H1 (cell line): ENCODE measurements around the gene EVA1C. TPM values are rescaled to one million over a fixed set of nuclear protein-coding genes. Genes with fewer than 3 reads are reported as not detected.
"Not testable (repeated sequence)": the region's sequence is repeated elsewhere in the genome, so short reads cannot be mapped to it uniquely, and the experiment has no call there.

Experiments used
- CTCF ChIA-PET: fragments of 300-600 bp; sonication (Branson Sonifier 250); formaldehyde crosslinking; loops from one replicate; lab custom pipeline; 2021; ENCODE audit not compliant: partially characterized antibody; lab: Charles Lee
- POLR2A ChIA-PET: fragments of 300-600 bp; sonication (Branson Sonifier 250); formaldehyde crosslinking; loops from one replicate; lab custom pipeline; 2021; ENCODE audit warnings: inconsistent platforms; ENCODE audit not compliant: partially characterized antibody; lab: Charles Lee
- DNase-seq, 2 experiments: peaks; one replicate each; pipeline versions ENCODE4 v3.0.0 to v3.0.0-alpha.2; 2010 to 2022; ENCODE audit warnings: low spot score in 2 of 2, low read depth in 1 of 2, mixed read lengths in 1 of 2
- FAIRE-seq: peaks from 2 replicates; lab custom pipeline; 2011; peaks lifted over from hg19 to GRCh38; lab: Jason Lieb, UNC
- H2AFZ ChIP-seq: 2 replicates; pipeline ENCODE4 v1.8.1; 2012; ENCODE audit warnings: low read length, inconsistent platforms
- H2AK5ac ChIP-seq: 2 replicates; pipeline ENCODE4 v1.6.1; 2013; ENCODE audit warnings: low read depth, low read length
- H2BK120ac ChIP-seq: replicated peaks from 2 replicates; pipeline ENCODE3; 2013; ENCODE audit warnings: low read depth, low read length, inconsistent platforms
- H2BK12ac ChIP-seq: 2 replicates; pipeline ENCODE4 v1.6.1; 2013; ENCODE audit warnings: low read depth, low read length
- H2BK15ac ChIP-seq: 2 replicates; pipeline ENCODE4 v1.6.1; 2013; ENCODE audit warnings: low read length
- H2BK20ac ChIP-seq: 2 replicates; pipeline ENCODE4 v1.6.1; 2013; ENCODE audit warnings: low read length
- H2BK5ac ChIP-seq: 2 replicates; pipeline ENCODE4 v1.6.1; 2013; ENCODE audit warnings: low read depth, low read length
- H3K14ac ChIP-seq: 2 replicates; pipeline ENCODE4 v1.6.1; 2013; ENCODE audit warnings: inconsistent platforms; ENCODE audit not compliant: insufficient read length
- H3K18ac ChIP-seq: 2 replicates; pipeline ENCODE4 v1.6.1; 2013; ENCODE audit warnings: low read length; ENCODE audit errors: extremely low read depth
- H3K23ac ChIP-seq: 2 replicates; pipeline ENCODE4 v1.6.1; 2013; ENCODE audit warnings: inconsistent platforms; ENCODE audit not compliant: insufficient read length
- H3K23me2 ChIP-seq: 2 replicates; pipeline ENCODE4 v1.6.1; 2013; ENCODE audit warnings: low read depth, low read length
- H3K27ac ChIP-seq: 2 replicates; pipeline ENCODE4 v1.6.1; 2011; ENCODE audit warnings: low read depth, low read length, inconsistent platforms
- H3K27me3 ChIP-seq, 4 experiments: replicated peaks in 1 of 4; 1 replicate in 1 of 4; 2 replicates in 3 of 4; pipeline versions ENCODE4 v1.6.1 to v1.8.1; 2011 to 2013; ENCODE audit warnings: low read length in 3 of 4, mild to moderate bottlenecking in 3 of 4, inconsistent platforms in 2 of 4, mixed read lengths in 2 of 4, moderate library complexity in 1 of 4; ENCODE audit not compliant: control insufficient read depth in 3 of 4, insufficient read depth in 3 of 4; ENCODE audit errors: extremely low read depth in 1 of 4
- H3K36me3 ChIP-seq, 4 experiments: 2 replicates each; pipeline versions ENCODE4 v1.6.1 to v1.8.1; 2011 to 2013; ENCODE audit warnings: mild to moderate bottlenecking in 4 of 4, low read length in 3 of 4, moderate library complexity in 2 of 4, control low read depth in 1 of 4, inconsistent platforms in 1 of 4; ENCODE audit not compliant: insufficient read depth in 4 of 4, control insufficient read depth in 2 of 4
- H3K4ac ChIP-seq: replicated peaks from 2 replicates; pipeline ENCODE3; 2013; ENCODE audit warnings: low read length, low read depth, mixed read lengths, inconsistent platforms; ENCODE audit not compliant: insufficient read length
- H3K4me1 ChIP-seq, 4 experiments: replicated peaks in 1 of 4; 1 replicate in 1 of 4; 2 replicates in 3 of 4; pipeline versions ENCODE4 v1.6.1 to v1.8.1; 2011 to 2013; ENCODE audit warnings: low read length in 3 of 4, inconsistent platforms in 2 of 4, mixed read lengths in 1 of 4; ENCODE audit not compliant: insufficient read depth in 4 of 4, control insufficient read depth in 3 of 4
- H3K4me2 ChIP-seq, 2 experiments: 2 replicates each; pipeline versions ENCODE4 v1.6.1 to v1.8.1; 2011 to 2013; ENCODE audit warnings: low read depth in 2 of 2, low read length in 2 of 2, control low read depth in 1 of 2, inconsistent platforms in 1 of 2, mild to moderate bottlenecking in 1 of 2; ENCODE audit not compliant: insufficient read depth in 1 of 2
- H3K4me3 ChIP-seq, 4 experiments: fragments of 200-600, 300-600 bp in 1 of 4; sonication (generic), shearing (Covaris generic), sonication (Bioruptor Twin) in 1 of 4; 2 replicates each; pipeline versions ENCODE4 v1.5.1 to v1.8.1; 2011 to 2016; ENCODE audit warnings: low read length in 4 of 4, low read depth in 3 of 4, control low read depth in 2 of 4, inconsistent platforms in 2 of 4, mild to moderate bottlenecking in 2 of 4, mixed read lengths in 1 of 4, moderate library complexity in 1 of 4; ENCODE audit not compliant: insufficient read depth in 2 of 4; ENCODE audit errors: extremely low read depth in 1 of 4
- H3K56ac ChIP-seq: replicated peaks from 2 replicates; pipeline ENCODE3; 2013; ENCODE audit warnings: low read depth, mild to moderate bottlenecking, mixed read lengths, low read length, inconsistent platforms; ENCODE audit not compliant: insufficient read length
- H3K79me1 ChIP-seq: 2 replicates; pipeline ENCODE4 v1.6.1; 2013; ENCODE audit warnings: low read depth, low read length, control low read depth
- H3K79me2 ChIP-seq, 2 experiments: 2 replicates each; pipeline versions ENCODE4 v1.6.1 to v1.8.1; 2012 to 2013; ENCODE audit warnings: low read length in 2 of 2, mild to moderate bottlenecking in 2 of 2, inconsistent platforms in 1 of 2; ENCODE audit not compliant: insufficient read depth in 2 of 2, control insufficient read depth in 1 of 2
- H3K9ac ChIP-seq, 4 experiments: replicated peaks in 1 of 4; 1 replicate in 1 of 4; 2 replicates in 3 of 4; pipeline versions ENCODE4 v1.6.1 to v1.8.1; 2011 to 2013; ENCODE audit warnings: low read depth in 3 of 4, low read length in 3 of 4, control low read depth in 2 of 4, mild to moderate bottlenecking in 2 of 4, moderate library complexity in 2 of 4, inconsistent platforms in 1 of 4; ENCODE audit errors: extremely low read depth in 1 of 4
- H3K9me3 ChIP-seq, 2 experiments: 2 replicates each; pipeline versions ENCODE4 v1.6.1 to v1.8.1; 2012 to 2013; ENCODE audit warnings: mild to moderate bottlenecking in 2 of 2, moderate library complexity in 2 of 2, control low read depth in 1 of 2, inconsistent platforms in 1 of 2, low read depth in 1 of 2, low read length in 1 of 2, mixed read lengths in 1 of 2; ENCODE audit not compliant: insufficient read depth in 2 of 2
- H4K20me1 ChIP-seq, 2 experiments: replicated peaks in 1 of 2; 2 replicates each; pipeline versions ENCODE3 to v1.8.1; 2011 to 2013; ENCODE audit warnings: inconsistent platforms in 2 of 2, low read length in 2 of 2, mild to moderate bottlenecking in 1 of 2; ENCODE audit not compliant: insufficient read depth in 2 of 2, control insufficient read depth in 1 of 2
- H4K5ac ChIP-seq: 2 replicates; pipeline ENCODE4 v1.6.1; 2013; ENCODE audit warnings: low read length, low read depth, mixed read lengths, inconsistent platforms; ENCODE audit not compliant: insufficient read length
- H4K8ac ChIP-seq: 2 replicates; pipeline ENCODE4 v1.8.0; 2013; ENCODE audit warnings: mild to moderate bottlenecking, moderate library complexity, low read length, inconsistent platforms; ENCODE audit not compliant: insufficient read depth; ENCODE audit errors: extremely low read depth
- H4K91ac ChIP-seq: replicated peaks from 2 replicates; pipeline ENCODE3; 2013; ENCODE audit warnings: low read length, mixed read lengths, inconsistent platforms; ENCODE audit not compliant: insufficient read length
- BCL11A ChIP-seq, 2 experiments: IDR thresholded peaks; one replicate each; pipeline ENCODE4 v1.6.1; 2011; ENCODE audit warnings: low read depth in 2 of 2, low read length in 2 of 2, mild to moderate bottlenecking in 2 of 2
- WGBS, 2 experiments: shearing (Covaris generic) in 1 of 2; methylation state at CpG; one replicate each; pipeline versions ENCODE4 v1.1.6 to v1.1.7; 2013 to 2015; ENCODE audit warnings: low lambda C conversion rate in 2 of 2, mixed read lengths in 2 of 2, inconsistent platforms in 1 of 2, low coverage in 1 of 2, missing lambda C conversion rate in 1 of 2; ENCODE audit not compliant: insufficient replicate concordance in 2 of 2, insufficient coverage in 1 of 2, insufficient read length in 1 of 2; ENCODE audit errors: extremely low coverage in 1 of 2, missing lambda C conversion rate in 1 of 2; 5-methylcytosine and 5-hydroxymethylcytosine counted together
- polyA plus RNA-seq, 7 experiments: library from polyadenylated mRNA; depleted of rRNA in 3 of 7; stranded (reverse) in 5 of 7; unstranded in 2 of 7; fragments of >200 nt in 5 of 7; fragments of 200-250 nt in 2 of 7; gene quantifications; 1 replicate in 5 of 7; 2 replicates in 1 of 7; 4 replicates in 1 of 7; pipeline versions ENCODE4 v1.2.1 to v1.2.3, GENCODE V29; 2011 to 2013; ENCODE audit warnings: missing spikeins in 2 of 7, mixed read lengths in 2 of 7
- total RNA-seq: library from RNA; stranded (reverse); fragmentation: NEBNext Ultra II Directional; extraction: Animal tissue kit (Norgen Biotek cat#: 25700); gene quantifications from 2 replicates; pipeline ENCODE4 v1.2.1, GENCODE V29; 2021

Gene EVA1C
- total and polyA plus RNA-seq, 2 of the 8 experiments (the other 6 are each of a cell fraction or from before 2014, with no cell fraction given), result 2.6 to 3.6 TPM

GRCh38 chr21:32561476-32561875 lies 149.0 kb downstream of the EVA1C start:
- not testable (repeated sequence) for H3K36me3 ChIP-seq, H4K5ac ChIP-seq, H2BK5ac ChIP-seq, H2AK5ac ChIP-seq, H2AFZ ChIP-seq, H3K79me2 ChIP-seq, H3K27me3 ChIP-seq, H3K79me1 ChIP-seq
- POLR2A ChIA-PET, result interaction anchor here (1.0 to 1.7 kb wide), 9 partner anchors 13 to 198 kb away, joined by 3 to 4 read pairs (median 3); no protein-coding TSS in a partner anchor
- TF ChIP-seq BCL11A (IDR thresholded peaks at IDR 0.05; ENCODE audit: low read depth in 2 of 2, low read length in 2 of 2), result peak in 1 of 2 experiments; percentile 27
- TF ChIP-seq, all 59 proteins: peak for 1; not testable (repeated sequence) for 58
- H2BK15ac ChIP-seq, H4K91ac ChIP-seq, DNase-seq, H3K9ac ChIP-seq, H3K23ac ChIP-seq, H3K4ac ChIP-seq, H2BK20ac ChIP-seq, H3K56ac ChIP-seq, H4K20me1 ChIP-seq, H2BK12ac ChIP-seq, H3K9me3 ChIP-seq, H3K27ac ChIP-seq, H3K23me2 ChIP-seq, H3K18ac ChIP-seq, H4K8ac ChIP-seq, H3K14ac ChIP-seq, H2BK120ac ChIP-seq: not testable (repeated sequence)
- Histone ChIP-seq H3K4me3 (peak overlapping the region in 1 of 4 experiments; percentile 41; a peak in 1 of 8 replicates), H3K4me1 (peaks cover 4 to 13% (median 8%) of the 10 kb centered on the region in 4 experiments; a peak in 5 of 7 replicates), H3K4me2 (peak overlapping the region; percentile 45 to 54)
- CTCF ChIA-PET, result interaction anchor here (0.9 to 3.3 kb wide), 14 partner anchors 8 to 167 kb away, joined by 3 to 13 read pairs (median 6); partner anchors contain the start of gene EVA1C
- peak; percentile 66 for FAIRE-seq
- WGBS, 2 experiments, result 0% methylated on average over 1 of the region's 1 CpG; no CpG with 5 or more reads in 1 of the 2 experiments
